Measurements from ENCODE around the gene SLC6A18.

SLC6A18 gene

GRCh38 chr5:1240496-1241260, 15.5 kb downstream of the SLC6A18 start:
- DNase-seq = no peak

GRCh38 chr5:1241509-1242080, 16.4 kb downstream of the SLC6A18 start:
- no peak for DNase-seq

GRCh38 chr5:1242733-1243486, 17.7 kb downstream of the SLC6A18 start:
- no peak for DNase-seq

GRCh38 chr5:1243487-1244130, 18.4 kb downstream of the SLC6A18 start:
- no peak for DNase-seq

GRCh38 chr5:1244255-1244654, 19.1 kb downstream of the SLC6A18 start:
- no peak for DNase-seq

GRCh38 chr5:1244976-1245375, 19.8 kb downstream of the SLC6A18 start:
- no peak for DNase-seq

- no peak for DNase-seq
Measured at GRCh38 chr5:1245905-1246576, 20.9 kb downstream of the SLC6A18 start.

- peak; percentile 86 for DNase-seq
Measured at GRCh38 chr5:1246711-1247431, 21.7 kb downstream of the SLC6A18 start.

GRCh38 chr5:1247811-1248210, 22.6 kb downstream of the SLC6A18 start:
- DNase-seq = no peak

GRCh38 chr5:1249366-1250280, 24.4 kb downstream of the SLC6A18 start:
- DNase-seq = no peak

- DNase-seq = no peak
Measured at GRCh38 chr5:1251678-1252580, 26.7 kb downstream of the SLC6A18 start.

- no peak for DNase-seq
Measured at GRCh38 chr5:1252681-1253080, 27.5 kb downstream of the SLC6A18 start.

GRCh38 chr5:1253456-1254105, 28.4 kb downstream of the SLC6A18 start:
- no peak for DNase-seq

- DNase-seq = no peak
Measured at GRCh38 chr5:1254196-1254595, 29.0 kb downstream of the SLC6A18 start.

GRCh38 chr5:1255081-1255561, 29.9 kb downstream of the SLC6A18 start:
- DNase-seq = no peak

- DNase-seq = no peak
Measured at GRCh38 chr5:1256776-1257175, 31.6 kb downstream of the SLC6A18 start.

- DNase-seq = no peak
Measured at GRCh38 chr5:1257363-1257762, 32.2 kb downstream of the SLC6A18 start.

GRCh38 chr5:1257841-1258240, 32.7 kb downstream of the SLC6A18 start:
- no peak for DNase-seq

- no peak for DNase-seq
Measured at GRCh38 chr5:1259806-1260480, 34.8 kb downstream of the SLC6A18 start.

All from islet precursor cell (in vitro differentiated cells).